Measurements from ENCODE around the gene FBXL7. TPM values are rescaled to one million over a fixed set of nuclear protein-coding genes. Genes with fewer than 3 reads are reported as not detected.

Gene FBXL7
- total and polyA plus RNA-seq, 4 donors = 0.24 to 1.4 (median 1.2) TPM

- H3K4me3 ChIP-seq (ENCODE audit: low read depth in 1 of 3, low read length in 3 of 3) = no peak overlapping the region
- no peak overlapping the region for H3K27ac ChIP-seq (ENCODE audit: low read depth in 1 of 2, low read length in 2 of 2)
- H3K27me3 ChIP-seq (ENCODE audit: control insufficient read depth in 4 of 4, insufficient read depth in 4 of 4, low read length in 3 of 4) = no peaks in the 10 kb centered on the region
- no peaks in the 10 kb centered on the region for H3K36me3 ChIP-seq (ENCODE audit: control insufficient read depth in 4 of 4, insufficient read depth in 3 of 4, low read depth in 1 of 4, low read length in 3 of 4)
- H3K4me1 ChIP-seq (ENCODE audit: control insufficient read depth in 4 of 4, insufficient read depth in 4 of 4, low read length in 3 of 4) = no peaks in the 10 kb centered on the region
- no peak overlapping the region for H3K9ac ChIP-seq (ENCODE audit: low read depth in 1 of 2, low read length in 2 of 2)
- no peak for TF ChIP-seq REST (IDR thresholded peaks at IDR 0.05)
- no peak for TF ChIP-seq RAD21 (IDR thresholded peaks at IDR 0.05)
- no peak for TF ChIP-seq RXRA (IDR thresholded peaks at IDR 0.05)
- no peak for TF ChIP-seq MAX (IDR thresholded peaks at IDR 0.05)
- no peak for TF ChIP-seq ATF3 (IDR thresholded peaks at IDR 0.05)
- no peak for TF ChIP-seq CTCF (IDR thresholded peaks at IDR 0.05; ENCODE audit: low read depth, low read length, missing input control)
- TF ChIP-seq TAF1 (conservative IDR thresholded peaks at IDR 0.05) = no peak
- no peak for TF ChIP-seq JUND (IDR thresholded peaks at IDR 0.05)
- TF ChIP-seq FOXA1 (IDR thresholded peaks at IDR 0.05) = no peak
- no peak for TF ChIP-seq SP1 (IDR thresholded peaks at IDR 0.05)
- TF ChIP-seq HNF4G (IDR thresholded peaks at IDR 0.05) = no peak
- TF ChIP-seq NR2F2 (IDR thresholded peaks at IDR 0.05) = no peak
- TF ChIP-seq FOXA2 (IDR thresholded peaks at IDR 0.05) = no peak
- TF ChIP-seq EGR1 (IDR thresholded peaks at IDR 0.05; ENCODE audit: low read depth in 2 of 2) = no peak
- TF ChIP-seq HNF4A (conservative IDR thresholded peaks at IDR 0.05) = no peak
- TF ChIP-seq GABPA (IDR thresholded peaks at IDR 0.05 in 1 of 2, conservative IDR thresholded peaks at IDR 0.05 in 1 of 2) = no peak
- no peak for TF ChIP-seq ZBTB33 (IDR thresholded peaks at IDR 0.05)
- DNase-seq (ENCODE audit: low spot score) = no peak
- WGBS = 85% methylated on average over 3 of the region's 3 CpGs
- H3K9me3 ChIP-seq (ENCODE audit: control insufficient read depth in 4 of 4, low read length in 3 of 4) = no peaks in the 10 kb centered on the region
Measured at GRCh38 chr5:15885156-15885555, 385.2 kb downstream of the FBXL7 start.

- H3K9ac ChIP-seq (ENCODE audit: low read depth in 1 of 2, low read length in 2 of 2) = no peak overlapping the region
- no peaks in the 10 kb centered on the region for H3K27me3 ChIP-seq (ENCODE audit: control insufficient read depth in 4 of 4, insufficient read depth in 4 of 4, low read length in 3 of 4)
- no peaks in the 10 kb centered on the region for H3K9me3 ChIP-seq (ENCODE audit: control insufficient read depth in 4 of 4, low read length in 3 of 4)
- no peak overlapping the region for H3K4me3 ChIP-seq (ENCODE audit: low read depth in 1 of 3, low read length in 3 of 3)
- no peaks in the 10 kb centered on the region for H3K4me1 ChIP-seq (ENCODE audit: control insufficient read depth in 4 of 4, insufficient read depth in 4 of 4, low read length in 3 of 4)
- H3K27ac ChIP-seq (ENCODE audit: low read depth in 1 of 2, low read length in 2 of 2) = no peak overlapping the region
- WGBS = 78% methylated on average over 1 of the region's 1 CpG
- no peak for DNase-seq (ENCODE audit: low spot score)
- no peaks in the 10 kb centered on the region for H3K36me3 ChIP-seq (ENCODE audit: control insufficient read depth in 4 of 4, insufficient read depth in 3 of 4, low read depth in 1 of 4, low read length in 3 of 4)
- TF ChIP-seq HNF4A (conservative IDR thresholded peaks at IDR 0.05) = no peak
- TF ChIP-seq SP1 (IDR thresholded peaks at IDR 0.05) = no peak
- no peak for TF ChIP-seq EGR1 (IDR thresholded peaks at IDR 0.05; ENCODE audit: low read depth in 2 of 2)
- no peak for TF ChIP-seq YY1 (IDR thresholded peaks at IDR 0.05)
- TF ChIP-seq FOXA2 (IDR thresholded peaks at IDR 0.05) = no peak
- TF ChIP-seq ZBTB33 (IDR thresholded peaks at IDR 0.05) = no peak
- TF ChIP-seq MAX (IDR thresholded peaks at IDR 0.05) = no peak
- TF ChIP-seq GABPA (IDR thresholded peaks at IDR 0.05 in 1 of 2, conservative IDR thresholded peaks at IDR 0.05 in 1 of 2) = no peak
- TF ChIP-seq TAF1 (conservative IDR thresholded peaks at IDR 0.05) = no peak
- TF ChIP-seq FOXA1 (IDR thresholded peaks at IDR 0.05) = no peak
- TF ChIP-seq REST (IDR thresholded peaks at IDR 0.05) = no peak
- no peak for TF ChIP-seq JUND (IDR thresholded peaks at IDR 0.05)
Measured at GRCh38 chr5:15886156-15886555, 386.2 kb downstream of the FBXL7 start.

All from liver (tissue), 9 donors.